Measurements from ENCODE around the gene RPL27A.

DNA sequence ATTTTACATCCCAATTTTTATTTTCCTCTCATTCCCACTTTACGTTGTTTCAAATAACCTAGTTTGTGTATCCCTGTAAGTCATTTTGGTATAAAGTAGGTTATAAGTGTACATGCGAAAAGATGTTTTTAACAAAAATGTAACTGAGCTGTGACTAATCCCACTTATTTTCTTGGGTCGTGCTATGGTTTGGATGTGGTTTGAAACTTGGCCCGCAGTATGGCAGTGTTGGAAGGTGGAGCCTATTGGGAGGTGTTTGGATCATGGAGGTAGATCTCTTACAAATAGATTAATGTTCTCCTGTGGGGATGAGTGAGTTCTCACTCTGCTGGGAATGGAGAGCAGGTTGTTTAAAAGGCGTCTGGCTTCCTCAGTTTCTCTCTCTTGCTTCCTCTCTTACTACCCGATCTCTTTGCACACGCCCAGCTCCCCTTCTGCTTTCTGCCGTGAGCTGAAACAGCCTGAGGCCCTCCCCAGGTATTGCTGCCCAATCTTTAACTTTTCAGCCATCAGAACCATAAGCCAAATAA lies 7.2 kb downstream of the RPL27A start:
- no peak for TF ChIP-seq CTCF (IDR thresholded peaks at IDR 0.05; ENCODE audit: low read depth, low read length)
- TF ChIP-seq EZH2phosphoT487 (IDR thresholded peaks at IDR 0.05; ENCODE audit: low read depth), result no peak

Data from OCI-LY3 (cell line).